Hypothalamus (tissue), 51 donors: Measurements from ENCODE around the gene NOX5.
A peak's percentile ranks its signal among the peaks of the same experiment; 100 is the strongest.

Experiments used
- DNase-seq, 51 donors: peaks; one replicate each; lab custom pipeline; 2025; lab: John Stamatoyannopoulos, UW

Gene NOX5

GRCh38 chr15:69080295-69081248 lies 66.1 kb downstream of the NOX5 start:
- peak in 1 of 51 donors; percentile 6 for DNase-seq

- peak in 1 of 51 donors; percentile 32 for DNase-seq
Measured at GRCh38 chr15:69081310-69082004, 67.0 kb downstream of the NOX5 start.

DNA sequence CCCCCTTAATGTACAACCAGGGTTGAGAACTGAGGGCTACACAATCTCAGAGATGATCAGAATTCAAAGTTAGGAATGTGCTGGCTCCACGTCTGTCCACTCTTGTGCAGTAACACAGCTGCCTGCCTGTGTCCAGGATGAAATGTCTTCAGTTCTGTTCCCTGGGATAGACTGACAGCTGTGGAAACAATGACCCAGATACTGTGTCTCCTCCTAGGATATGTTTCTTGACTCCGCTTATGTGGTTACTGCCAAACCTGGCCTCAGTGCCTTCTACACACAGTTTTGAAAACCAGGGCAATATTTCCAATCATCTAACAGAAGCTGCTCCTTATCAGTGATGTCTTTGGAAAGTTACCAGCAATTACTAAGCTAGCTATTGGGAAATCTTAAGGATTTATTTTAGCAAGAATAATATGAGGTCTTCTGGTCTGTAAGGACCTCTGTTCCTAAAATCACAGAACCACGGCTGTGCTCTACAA lies 67.6 kb downstream of the NOX5 start:
- DNase-seq: no peak

- no peak for DNase-seq
Measured at GRCh38 chr15:69082554-69082953, 68.1 kb downstream of the NOX5 start.

DNA sequence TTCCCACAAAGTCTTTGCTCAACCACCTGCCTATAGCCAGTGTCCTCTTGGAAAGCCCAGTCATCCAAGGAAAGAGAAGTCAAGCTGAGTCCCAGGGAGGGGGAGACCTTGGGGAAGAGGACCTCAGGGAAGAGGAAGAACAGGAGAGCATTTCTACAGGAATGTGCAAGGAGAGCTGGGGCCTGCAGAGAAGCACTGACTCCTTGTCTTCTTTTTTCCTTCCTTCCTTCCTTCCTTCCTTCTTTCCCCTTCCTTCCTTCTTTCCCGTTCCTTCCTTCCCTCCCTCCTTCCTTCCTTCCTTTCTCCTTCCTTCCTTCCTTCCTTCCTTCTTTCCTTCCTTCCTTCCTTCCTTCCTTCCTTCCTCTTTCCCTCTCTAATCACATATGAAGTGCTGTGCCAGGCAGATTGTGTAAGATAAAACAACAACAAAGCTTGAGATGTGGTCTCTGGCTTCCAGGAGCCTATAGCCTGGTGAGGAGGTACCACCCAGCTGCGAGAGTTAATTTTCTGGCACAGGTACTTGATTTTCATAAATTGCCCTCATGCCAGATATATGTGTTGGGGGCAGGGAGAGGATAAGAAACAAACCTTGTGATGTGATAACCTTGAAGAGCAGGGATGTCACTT lies 70.0 kb downstream of the NOX5 start:
- no peak for DNase-seq

- DNase-seq: no peak
Measured at GRCh38 chr15:69085325-69086081, 71.0 kb downstream of the NOX5 start.

DNA sequence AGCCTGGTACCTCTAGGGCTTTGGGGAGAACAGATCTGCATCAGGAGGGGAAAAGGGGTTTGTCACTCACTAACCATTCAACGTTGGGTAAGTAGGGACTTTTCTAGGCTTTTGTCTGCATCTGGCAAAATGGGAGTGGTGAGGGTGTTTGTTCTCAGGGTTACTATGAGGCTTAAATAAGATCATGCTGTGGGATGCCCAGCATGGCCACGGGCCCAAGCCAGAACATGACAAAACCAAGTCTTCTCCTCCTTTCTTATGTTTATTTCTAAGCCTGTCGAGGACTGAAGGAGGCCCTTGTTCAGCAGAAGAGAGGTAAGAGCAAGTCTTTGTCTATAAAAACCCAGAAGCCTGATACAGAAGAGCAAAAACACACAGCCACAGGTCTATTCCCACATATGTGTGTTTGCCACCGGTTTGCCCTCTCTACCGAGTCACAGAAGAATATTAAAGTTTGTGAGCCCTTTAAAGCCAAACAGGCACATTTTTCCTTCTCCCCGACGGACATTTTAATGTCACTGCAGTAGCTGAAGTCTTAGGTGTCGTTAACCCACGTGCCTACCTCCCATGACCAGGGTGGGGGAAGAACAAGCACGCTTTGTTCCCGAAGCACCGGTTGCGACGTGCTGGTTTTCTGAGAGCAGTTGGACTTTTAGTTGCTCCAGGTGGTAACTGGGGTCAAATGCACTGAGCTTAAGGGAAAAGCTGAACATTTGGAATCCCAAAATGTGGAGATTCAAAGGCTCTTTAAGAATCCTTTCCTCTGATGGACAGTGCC lies 72.1 kb downstream of the NOX5 start:
- peak in 1 of 51 donors; percentile 11 for DNase-seq

DNA sequence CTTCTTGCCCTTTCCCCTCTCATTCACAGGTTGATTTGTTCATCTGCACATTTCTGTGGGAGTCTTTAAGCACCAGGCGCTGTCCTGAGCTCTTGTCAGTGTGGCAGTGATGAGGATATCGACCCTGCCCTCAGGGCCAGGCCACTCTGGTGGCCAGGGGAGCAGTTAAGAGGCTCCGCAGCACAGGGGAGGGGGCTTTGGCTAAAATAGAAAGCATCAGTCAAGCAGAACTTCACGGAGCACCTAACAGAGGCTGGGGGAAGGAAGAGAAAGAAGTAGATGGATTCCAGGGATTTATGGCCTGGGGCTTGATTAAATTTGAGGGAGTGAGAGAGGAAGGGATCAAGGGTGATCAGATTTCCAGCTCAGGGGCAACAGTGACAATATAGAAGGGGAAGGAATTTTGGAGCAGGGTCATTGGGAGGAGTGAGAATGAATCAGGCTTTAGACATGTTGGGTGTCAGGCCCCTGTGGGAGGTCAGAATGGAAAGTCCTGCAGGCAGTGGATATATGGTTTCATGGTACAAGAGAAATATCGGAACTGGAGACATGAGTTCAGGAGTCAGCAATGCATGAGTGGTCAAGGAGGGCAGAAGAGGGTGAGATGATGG lies 73.0 kb downstream of the NOX5 start:
- DNase-seq: no peak

DNA sequence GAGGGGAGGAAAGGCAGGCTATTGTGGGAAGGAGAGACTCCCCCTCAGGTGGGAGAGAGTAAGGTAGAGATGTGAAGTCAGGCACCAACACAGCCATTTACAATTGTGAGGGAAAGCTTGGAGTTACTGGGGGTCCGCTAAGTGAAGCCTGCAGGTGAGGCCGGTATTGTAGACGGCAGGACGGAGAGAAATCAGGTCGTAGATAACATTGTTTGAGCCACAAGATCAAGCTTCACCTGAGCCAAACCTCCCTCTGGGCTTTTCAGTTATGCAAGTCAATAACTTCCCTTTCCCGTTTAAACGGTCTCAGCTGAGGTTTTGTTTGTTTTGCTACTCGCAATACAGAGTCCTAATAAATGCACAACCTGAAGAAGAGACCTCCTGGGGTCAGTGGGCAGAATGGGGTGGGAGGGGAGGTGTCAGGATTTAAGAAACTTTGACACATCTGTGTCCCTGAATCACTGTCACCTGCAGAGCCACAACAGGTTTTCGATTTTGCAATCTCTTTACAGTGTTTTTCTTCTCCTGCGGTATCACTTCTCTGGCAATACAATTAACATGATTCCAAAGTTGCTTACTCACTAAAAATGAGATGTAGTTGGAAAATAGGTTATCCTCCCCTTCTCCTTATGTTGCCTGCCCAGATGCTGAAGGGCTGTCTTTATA lies 73.9 kb downstream of the NOX5 start:
- DNase-seq: no peak

- DNase-seq: no peak
Measured at GRCh38 chr15:69089258-69089657, 74.8 kb downstream of the NOX5 start.

GRCh38 chr15:69090197-69090948 lies 75.9 kb downstream of the NOX5 start:
- DNase-seq: peak in 8 of 51 donors; percentile 7 to 55 (median 29)

GRCh38 chr15:69091654-69092053 lies 77.2 kb downstream of the NOX5 start:
- no peak for DNase-seq

GRCh38 chr15:69092159-69092558 lies 77.7 kb downstream of the NOX5 start:
- DNase-seq: no peak

GRCh38 chr15:69093127-69093526 lies 78.6 kb downstream of the NOX5 start:
- DNase-seq: peak in 1 of 51 donors; percentile 16

DNA sequence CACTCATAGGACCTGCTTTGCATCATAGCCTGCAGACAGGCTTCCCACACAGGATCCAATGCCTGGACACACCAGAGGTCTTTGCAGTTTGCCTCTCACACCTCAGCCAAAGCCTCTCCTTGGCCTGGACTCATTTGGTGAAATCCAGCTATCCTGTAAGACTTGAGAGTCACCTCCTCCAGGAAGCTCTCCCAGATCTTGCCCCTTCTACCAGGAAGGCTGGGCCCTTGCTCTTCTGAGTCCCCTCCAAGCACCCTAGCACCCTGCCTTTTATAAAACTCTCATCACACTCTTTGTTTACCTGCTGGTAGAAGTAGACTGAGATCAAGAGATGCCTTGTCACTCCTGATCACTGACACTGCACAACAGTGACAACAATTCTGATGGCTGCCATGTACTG lies 79.1 kb downstream of the NOX5 start:
- no peak for DNase-seq

DNA sequence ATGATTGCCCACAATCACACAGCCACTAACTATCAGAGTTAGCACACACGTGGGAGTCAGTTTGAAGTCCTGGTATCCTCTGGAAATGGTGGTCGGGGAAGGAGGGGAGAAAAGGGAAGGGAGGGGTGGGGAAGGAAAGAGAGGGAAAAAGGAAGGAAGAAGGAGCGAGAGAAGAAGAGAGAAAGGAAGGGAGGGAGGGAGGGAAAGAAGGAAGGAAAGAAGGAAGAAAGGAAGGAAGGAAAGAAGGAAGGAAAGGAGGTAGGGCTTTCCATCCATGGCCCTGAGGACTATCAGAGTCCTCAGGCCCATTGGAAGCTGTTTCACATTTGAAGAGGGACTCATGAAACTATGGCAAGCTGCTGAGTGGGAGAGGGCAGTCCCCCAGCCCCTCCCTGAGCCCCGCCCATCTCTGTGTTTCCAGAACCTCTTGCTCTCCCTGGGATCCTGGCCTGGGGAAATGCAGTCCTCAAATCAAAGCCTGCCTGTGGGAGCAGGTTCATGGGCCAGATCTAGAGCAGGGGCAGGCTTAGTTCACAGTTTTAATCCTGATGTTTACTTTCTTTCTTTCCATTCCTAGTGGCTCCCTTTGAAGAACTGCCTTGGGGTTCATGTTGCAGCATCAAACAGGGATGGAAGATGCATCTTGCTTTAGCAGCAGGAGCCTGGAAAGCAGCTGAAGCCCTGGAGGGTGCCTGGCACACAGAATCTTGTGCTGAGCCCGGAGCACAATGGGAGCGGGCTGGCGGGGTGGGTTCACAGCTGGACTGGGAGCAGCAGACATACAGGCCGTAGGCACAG lies 79.8 kb downstream of the NOX5 start:
- DNase-seq: peak in 6 of 51 donors; percentile 4 to 15 (median 10)

DNA sequence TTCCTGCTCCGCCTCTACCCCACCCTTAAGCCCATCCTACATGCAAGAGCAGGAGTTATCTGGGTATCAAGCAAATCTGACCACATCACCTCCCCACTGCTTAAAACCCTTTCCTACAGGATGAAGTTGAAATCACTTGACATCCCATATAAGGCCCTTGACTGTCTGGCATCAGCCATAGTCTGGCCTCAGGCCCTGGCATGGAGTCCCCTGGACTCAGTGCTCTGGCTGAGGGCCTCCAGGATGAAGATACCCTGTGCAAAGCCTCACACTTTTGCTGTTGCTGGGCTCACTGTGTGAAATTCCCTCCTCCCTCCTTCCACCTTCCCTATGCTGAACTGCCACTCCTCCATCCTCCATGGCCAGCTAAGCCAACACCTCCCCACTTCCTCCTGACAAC lies 80.8 kb downstream of the NOX5 start:
- DNase-seq: no peak
